ENCODE measurements around the gene TCTN1. TPM values are rescaled to one million over a fixed set of nuclear protein-coding genes. Genes with fewer than 3 reads are reported as not detected.

Gene TCTN1
- total and polyA plus RNA-seq, 2 of the 8 experiments (the other 6 are each of a cell fraction or from before 2014, with no cell fraction given) = 14.7 to 16.4 TPM

- TF ChIP-seq KDM1A (IDR thresholded peaks at IDR 0.05; ENCODE audit: borderline replicate concordance, low read length) (no peak), POLR2AphosphoS5 (IDR thresholded peaks at IDR 0.05; ENCODE audit: low read depth, low read length) (no peak), MAX (IDR thresholded peaks at IDR 0.05) (no peak), RBBP5 (IDR thresholded peaks at IDR 0.05; ENCODE audit: borderline replicate concordance, low read depth, low read length) (no peak), ATF2 (IDR thresholded peaks at IDR 0.05; ENCODE audit: low read length) (no peak), EP300 (IDR thresholded peaks at IDR 0.05; ENCODE audit: borderline replicate concordance in 1 of 2, low read depth in 2 of 2, low read length in 2 of 2) (no peak)
These were observed 42.2 kb downstream of the TCTN1 start (continued) for GRCh38 chr12:110656071-110656655.

All from H1 (cell line).